Loucy (cell line): Measurements from ENCODE around the gene BMAL2.

Experiments used
- H2AFZ ChIP-seq: fragments of 200-600 bp; sonication (generic); 2 replicates; pipeline ENCODE4 v1.6.0; 2016; ENCODE audit warnings: antibody characterized with exemption, mild to moderate bottlenecking, low read length, moderate library complexity
- H3F3A ChIP-seq: fragments of 200-600 bp; 2 replicates; pipeline ENCODE4 v1.6.0; 2016; ENCODE audit warnings: antibody characterized with exemption, low read depth, mild to moderate bottlenecking
- H3K27me3 ChIP-seq: fragments of 200-600 bp; sonication (generic); 2 replicates; pipeline ENCODE4 v1.6.1; 2014; ENCODE audit warnings: low read length, mild to moderate bottlenecking; ENCODE audit not compliant: insufficient read depth, poor library complexity, severe bottlenecking
- H3K36me3 ChIP-seq: fragments of 200-600 bp; sonication (generic); 2 replicates; pipeline ENCODE4 v1.6.1; 2016; ENCODE audit warnings: low read length; ENCODE audit not compliant: insufficient read depth
- H3K4me1 ChIP-seq: fragments of 200-600 bp; sonication (generic); 2 replicates; pipeline ENCODE4 v1.5.1; 2014; ENCODE audit warnings: low read length, mild to moderate bottlenecking; ENCODE audit not compliant: insufficient read depth, poor library complexity, severe bottlenecking
- H3K4me2 ChIP-seq: fragments of 200-600 bp; sonication (generic); 2 replicates; pipeline ENCODE4 v1.6.0; 2014; ENCODE audit warnings: antibody characterized with exemption, low read length, low read depth, mild to moderate bottlenecking; ENCODE audit not compliant: poor library complexity, severe bottlenecking
- H3K4me3 ChIP-seq: fragments of 200-600 bp; sonication (generic); 2 replicates; pipeline ENCODE4 v1.5.1; 2014; ENCODE audit warnings: low read length, mild to moderate bottlenecking, mixed read lengths; ENCODE audit not compliant: poor library complexity, severe bottlenecking
- H3K79me2 ChIP-seq: fragments of 200-600 bp; sonication (generic); 2 replicates; pipeline ENCODE4 v1.6.1; 2014; ENCODE audit warnings: low read length; ENCODE audit not compliant: insufficient read depth
- H3K9ac ChIP-seq: fragments of 200-600 bp; sonication (generic); 2 replicates; pipeline ENCODE4 v1.6.0; 2014; ENCODE audit warnings: mild to moderate bottlenecking, low read depth, low read length, moderate library complexity; ENCODE audit not compliant: poor library complexity, severe bottlenecking
- H3K9me2 ChIP-seq: fragments of 200-600 bp; sonication (generic); replicated peaks from 2 replicates; pipeline ENCODE4 v1.6.1; 2016; ENCODE audit warnings: low read depth, low read length, mixed read lengths
- H3K9me3 ChIP-seq: fragments of 200-600 bp; sonication (generic); 2 replicates; pipeline ENCODE4 v1.6.1; 2014; ENCODE audit warnings: mild to moderate bottlenecking, antibody characterized with exemption, low read length, low read depth; ENCODE audit not compliant: insufficient read depth
- H4K20me1 ChIP-seq: fragments of 200-600 bp; sonication (generic); 2 replicates; pipeline ENCODE4 v1.6.0; 2014; ENCODE audit warnings: antibody characterized with exemption, low read length, mild to moderate bottlenecking; ENCODE audit not compliant: insufficient read depth, poor library complexity, severe bottlenecking
- EZH2phosphoT487 ChIP-seq: fragments of 200-600 bp; IDR thresholded peaks from 2 replicates; pipeline ENCODE4 v1.6.1; 2018; ENCODE audit warnings: antibody characterized with exemption, mild to moderate bottlenecking, moderate library complexity, borderline replicate concordance
- TF ChIP-seq, protein P1 (sequence below): fragments of 200-600 bp; sonication (generic); conservative IDR thresholded peaks from 2 replicates; pipeline ENCODE4 v1.5.1; 2014; ENCODE audit warnings: mild to moderate bottlenecking, antibody characterized with exemption, low read length

BMAL2 gene

DNA sequence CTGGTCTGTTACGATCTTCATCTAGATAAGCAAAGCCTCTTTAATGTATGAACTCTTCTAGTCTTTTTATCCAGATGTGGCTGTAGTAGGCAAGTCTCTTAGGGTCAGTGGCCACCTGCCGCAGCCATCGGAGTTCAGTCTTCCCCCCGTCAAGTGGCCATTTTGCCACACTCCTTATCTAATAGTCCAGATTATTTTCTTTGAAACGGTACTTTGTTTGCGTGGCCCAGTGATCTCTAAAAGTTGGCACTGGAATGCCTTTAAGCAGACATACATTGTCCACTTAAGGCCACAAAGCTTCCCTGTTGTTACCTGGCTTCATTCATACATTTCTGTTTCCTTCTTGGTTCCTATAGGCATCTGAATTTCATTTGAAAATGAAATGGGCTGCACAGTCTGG lies 36.0 kb upstream of the BMAL2 start:
- H3K9me3 ChIP-seq, result no peaks in the 10 kb centered on the region
- H3K27me3 ChIP-seq, result no peaks in the 10 kb centered on the region
- H2AFZ ChIP-seq, result no peak overlapping the region
- no peak overlapping the region for H3K9ac ChIP-seq
- no peaks in the 10 kb centered on the region for H3F3A ChIP-seq
- no peak overlapping the region for H3K4me3 ChIP-seq
- no peak for TF ChIP-seq EZH2phosphoT487
- TF ChIP-seq, protein P1, sequence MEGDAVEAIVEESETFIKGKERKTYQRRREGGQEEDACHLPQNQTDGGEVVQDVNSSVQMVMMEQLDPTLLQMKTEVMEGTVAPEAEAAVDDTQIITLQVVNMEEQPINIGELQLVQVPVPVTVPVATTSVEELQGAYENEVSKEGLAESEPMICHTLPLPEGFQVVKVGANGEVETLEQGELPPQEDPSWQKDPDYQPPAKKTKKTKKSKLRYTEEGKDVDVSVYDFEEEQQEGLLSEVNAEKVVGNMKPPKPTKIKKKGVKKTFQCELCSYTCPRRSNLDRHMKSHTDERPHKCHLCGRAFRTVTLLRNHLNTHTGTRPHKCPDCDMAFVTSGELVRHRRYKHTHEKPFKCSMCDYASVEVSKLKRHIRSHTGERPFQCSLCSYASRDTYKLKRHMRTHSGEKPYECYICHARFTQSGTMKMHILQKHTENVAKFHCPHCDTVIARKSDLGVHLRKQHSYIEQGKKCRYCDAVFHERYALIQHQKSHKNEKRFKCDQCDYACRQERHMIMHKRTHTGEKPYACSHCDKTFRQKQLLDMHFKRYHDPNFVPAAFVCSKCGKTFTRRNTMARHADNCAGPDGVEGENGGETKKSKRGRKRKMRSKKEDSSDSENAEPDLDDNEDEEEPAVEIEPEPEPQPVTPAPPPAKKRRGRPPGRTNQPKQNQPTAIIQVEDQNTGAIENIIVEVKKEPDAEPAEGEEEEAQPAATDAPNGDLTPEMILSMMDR, result no peak
- H3K79me2 ChIP-seq, result no peaks in the 10 kb centered on the region
- no peaks in the 10 kb centered on the region for H3K9me2 ChIP-seq
- H3K4me1 ChIP-seq, result peaks cover 6% of the 10 kb centered on the region
- H3K4me2 ChIP-seq, result no peak overlapping the region
- H4K20me1 ChIP-seq, result no peaks in the 10 kb centered on the region
- no peaks in the 10 kb centered on the region for H3K36me3 ChIP-seq

DNA sequence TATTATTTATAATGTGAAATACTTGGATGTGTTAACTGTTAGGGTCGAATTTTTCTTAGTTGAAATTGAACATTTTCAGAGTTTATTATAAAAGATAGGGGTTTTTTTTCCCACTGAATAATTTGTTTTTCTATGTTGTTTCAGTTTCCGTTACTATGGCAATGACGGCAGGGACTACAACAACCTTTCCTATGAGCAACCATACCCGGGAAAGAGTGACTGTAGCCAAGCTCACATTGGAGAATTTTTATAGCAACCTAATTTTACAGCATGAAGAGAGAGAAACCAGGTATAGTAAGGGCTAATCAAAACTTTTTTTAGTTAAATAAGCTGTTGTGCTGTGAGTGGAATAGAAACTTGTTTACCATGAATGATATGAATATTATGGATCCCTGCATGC lies 35.1 kb upstream of the BMAL2 start:
- Histone ChIP-seq H3K4me3 (no peak overlapping the region), H3K4me1 (no peaks in the 10 kb centered on the region), H3F3A (no peaks in the 10 kb centered on the region), H3K9me3 (no peaks in the 10 kb centered on the region), H4K20me1 (no peaks in the 10 kb centered on the region), H3K27me3 (no peaks in the 10 kb centered on the region), H3K4me2 (no peak overlapping the region), H3K36me3 (no peaks in the 10 kb centered on the region), H3K9ac (no peak overlapping the region), H3K9me2 (no peaks in the 10 kb centered on the region), H2AFZ (no peak overlapping the region), H3K79me2 (no peaks in the 10 kb centered on the region)
- no peak for TF ChIP-seq EZH2phosphoT487
- TF ChIP-seq, protein P1, result no peak

DNA sequence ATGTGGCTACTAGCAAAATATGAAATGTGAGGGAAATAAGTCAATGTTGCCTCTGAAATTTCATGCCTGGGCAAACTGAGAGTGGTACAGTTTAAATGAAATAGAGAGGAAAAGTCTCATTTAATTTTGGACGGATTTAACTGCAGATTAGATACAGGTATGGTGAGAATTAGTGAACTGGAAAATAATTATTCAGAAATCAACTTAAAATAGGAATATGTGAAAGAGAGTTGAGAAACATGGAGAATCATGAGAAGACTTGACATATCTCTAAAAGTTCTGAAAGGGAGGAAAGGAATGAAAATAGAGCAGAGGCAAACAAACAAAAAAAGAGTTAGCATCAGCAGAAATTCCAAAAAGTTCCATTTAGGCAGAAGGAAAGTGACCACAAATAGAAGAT lies 33.5 kb upstream of the BMAL2 start:
- H3K4me1 ChIP-seq, result no peaks in the 10 kb centered on the region
- H3K27me3 ChIP-seq, result no peaks in the 10 kb centered on the region
- no peak overlapping the region for H3K4me3 ChIP-seq
- H3K9me2 ChIP-seq, result no peaks in the 10 kb centered on the region
- no peak overlapping the region for H2AFZ ChIP-seq
- no peak overlapping the region for H3K9ac ChIP-seq
- H3F3A ChIP-seq, result no peaks in the 10 kb centered on the region
- H4K20me1 ChIP-seq, result no peaks in the 10 kb centered on the region
- no peaks in the 10 kb centered on the region for H3K79me2 ChIP-seq
- TF ChIP-seq EZH2phosphoT487, result no peak
- TF ChIP-seq, protein P1, result no peak
- H3K9me3 ChIP-seq, result no peaks in the 10 kb centered on the region
- no peaks in the 10 kb centered on the region for H3K36me3 ChIP-seq
- no peak overlapping the region for H3K4me2 ChIP-seq
